ENCODE results near the gene NR1I2.

Gene NR1I2

DNA sequence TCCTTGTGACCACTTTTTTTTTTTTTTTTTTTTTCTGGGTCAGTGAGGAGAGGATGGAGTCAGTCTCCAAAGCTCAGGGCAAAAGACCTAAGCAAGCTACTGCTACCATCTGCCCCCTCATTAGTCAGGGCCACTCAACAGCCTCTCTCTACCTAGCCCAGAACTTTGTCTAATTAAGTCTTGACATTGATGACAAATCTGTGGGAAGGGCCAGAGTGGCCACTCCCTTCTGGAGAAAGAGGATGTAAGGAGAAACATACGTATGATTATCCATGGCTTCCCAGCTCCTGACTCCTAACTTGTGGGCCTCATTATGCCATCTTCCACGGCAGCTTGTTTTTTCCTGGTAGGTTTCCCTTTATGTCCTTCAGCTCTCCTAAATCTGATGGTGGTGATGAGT lies 37.9 kb downstream of the NR1I2 start:
- no peak for DNase-seq (ENCODE audit: low read depth)

DNA sequence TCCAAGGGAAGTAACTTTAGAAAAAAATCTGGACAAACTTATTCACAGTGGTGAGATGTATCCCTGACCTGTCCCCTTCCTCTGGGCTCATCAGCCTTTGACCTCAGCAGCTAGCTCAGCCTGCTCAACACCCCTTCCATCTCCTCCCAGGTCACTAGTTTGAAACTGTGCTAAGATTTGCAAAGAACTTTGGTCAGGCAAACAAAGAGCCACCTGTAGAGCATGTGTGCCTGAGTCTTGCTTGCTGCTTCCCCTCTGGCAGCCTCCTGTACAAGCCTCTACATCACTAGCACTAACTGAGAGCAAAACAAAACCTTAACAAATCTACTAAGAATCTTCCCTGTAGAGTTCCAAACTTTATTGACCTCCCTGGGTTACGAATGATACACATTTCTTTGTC lies 43.9 kb downstream of the NR1I2 start:
- DNase-seq (ENCODE audit: low read depth), result no peak

- DNase-seq (ENCODE audit: low read depth), result no peak
Measured at GRCh38 chr3:119826711-119827608, 45.1 kb downstream of the NR1I2 start.

GRCh38 chr3:119829420-119829819 lies 47.5 kb downstream of the NR1I2 start:
- DNase-seq (ENCODE audit: low read depth), result no peak

- no peak for DNase-seq (ENCODE audit: low read depth)
Measured at GRCh38 chr3:119831022-119831421, 49.1 kb downstream of the NR1I2 start.

- DNase-seq (ENCODE audit: low read depth), result no peak
Measured at GRCh38 chr3:119831941-119832371, 50.1 kb downstream of the NR1I2 start.

- DNase-seq (ENCODE audit: low read depth), result no peak
Measured at GRCh38 chr3:119834754-119835370, 53.0 kb downstream of the NR1I2 start.

DNA sequence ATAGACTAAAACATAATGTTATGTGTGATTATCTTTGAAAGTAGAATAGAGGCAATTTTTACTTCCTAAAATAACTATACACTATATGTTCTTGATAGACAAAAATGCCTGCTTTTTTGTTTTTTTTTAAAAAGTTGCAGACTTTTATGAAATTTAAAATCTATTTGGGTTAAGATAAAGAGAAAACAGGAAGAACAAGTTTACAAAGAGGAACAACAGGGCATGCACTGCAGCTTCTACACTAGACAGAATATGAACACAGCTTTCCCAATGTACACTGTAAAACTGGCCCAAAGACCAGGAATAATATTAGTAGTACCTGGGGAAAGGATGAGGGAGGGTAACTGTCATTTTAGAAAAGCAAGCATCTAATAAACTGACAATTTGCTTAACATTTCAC lies 53.7 kb downstream of the NR1I2 start:
- no peak for DNase-seq (ENCODE audit: low read depth)

GRCh38 chr3:119841808-119842471 lies 60.0 kb downstream of the NR1I2 start:
- DNase-seq (ENCODE audit: low read depth), result no peak

- DNase-seq (ENCODE audit: low read depth), result no peak
Measured at GRCh38 chr3:119849126-119849525, 67.2 kb downstream of the NR1I2 start.

DNA sequence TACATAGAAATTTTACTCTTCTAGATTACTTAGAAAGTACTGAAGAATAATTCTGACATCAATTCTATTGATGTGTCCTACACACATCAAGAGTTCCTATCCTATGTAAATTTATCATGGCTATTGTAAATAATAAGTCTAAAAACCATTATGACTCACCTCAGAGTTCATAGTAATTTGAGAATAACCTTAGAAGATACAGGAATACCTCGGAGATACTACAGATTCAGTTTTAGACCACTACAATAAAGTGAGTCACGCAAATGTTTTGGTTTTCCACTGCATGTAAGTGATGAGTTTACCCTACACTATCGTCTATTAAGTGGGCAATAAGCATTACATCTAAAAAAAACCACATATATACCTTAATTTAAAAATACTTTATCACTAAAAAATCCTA lies 74.8 kb downstream of the NR1I2 start:
- DNase-seq (ENCODE audit: low read depth), result no peak

DNA sequence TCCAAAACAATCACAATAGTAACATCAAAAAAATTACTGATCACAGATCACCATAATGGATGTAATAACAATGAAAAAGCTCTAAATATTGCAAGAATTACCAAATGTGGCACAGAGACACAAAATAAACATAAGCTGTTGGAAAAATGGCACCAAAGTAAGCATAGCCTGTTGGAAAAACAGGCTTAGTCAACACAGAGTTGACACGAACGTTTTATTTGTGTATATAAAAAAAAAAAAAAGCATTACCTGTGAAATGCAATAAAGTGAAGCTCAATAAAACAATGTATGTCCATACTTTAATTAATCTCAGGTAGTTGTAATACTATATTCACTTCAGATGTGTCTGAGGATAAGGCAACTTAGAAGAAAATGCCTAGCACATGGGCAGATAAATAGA lies 77.1 kb downstream of the NR1I2 start:
- no peak for DNase-seq (ENCODE audit: low read depth)

GRCh38 chr3:119859728-119860127 lies 77.8 kb downstream of the NR1I2 start:
- no peak for DNase-seq (ENCODE audit: low read depth)

GRCh38 chr3:119861681-119862080 lies 79.8 kb downstream of the NR1I2 start:
- no peak for DNase-seq (ENCODE audit: low read depth)

DNA sequence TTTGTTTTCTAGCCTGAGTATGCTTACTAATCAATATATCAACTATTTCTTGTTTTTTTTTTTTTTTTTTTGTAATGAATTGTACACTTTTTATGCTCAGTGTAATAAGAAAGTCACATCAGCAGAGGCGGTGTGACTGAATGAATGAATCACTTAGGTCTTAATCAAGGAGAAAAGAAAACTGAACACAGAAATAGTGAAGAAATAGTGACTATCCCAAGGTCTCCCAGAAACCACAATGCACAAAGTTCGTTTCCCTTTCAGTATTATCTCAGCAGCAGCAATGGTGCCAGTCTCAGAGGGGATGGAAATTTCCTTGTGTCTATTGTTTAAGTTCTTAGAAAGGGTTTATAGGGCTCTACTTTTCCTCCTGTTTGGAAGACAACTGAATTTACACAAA lies 80.7 kb downstream of the NR1I2 start:
- no peak for DNase-seq (ENCODE audit: low read depth)

DNA sequence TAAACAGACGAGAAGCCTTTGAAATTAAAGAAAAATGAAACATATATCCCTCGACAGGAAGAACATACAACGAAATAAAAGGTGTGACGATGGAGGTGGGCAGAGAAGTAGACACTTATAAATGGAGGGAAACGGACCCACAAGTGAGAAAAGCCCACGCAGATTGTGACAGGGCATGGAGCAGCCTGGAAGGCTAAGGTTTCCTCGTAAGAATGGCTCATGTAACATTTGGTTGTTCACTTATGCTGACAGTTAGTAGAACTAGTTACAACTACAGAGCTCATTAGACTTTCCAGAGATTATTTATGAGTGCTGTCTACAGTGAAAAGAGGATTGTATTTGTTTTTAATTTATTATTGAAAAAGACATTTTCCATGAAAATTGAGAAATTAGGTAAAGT lies 82.6 kb downstream of the NR1I2 start:
- no peak for DNase-seq (ENCODE audit: low read depth)
